Keratinocyte (primary cell): ENCODE measurements around the gene IFT88.

ENCODE experiments used
- CTCF ChIP-seq, 3 experiments: IDR thresholded peaks in 1 of 3; conservative IDR thresholded peaks in 1 of 3; optimal IDR thresholded peaks in 1 of 3; 2 replicates in 2 of 3; 3 replicates in 1 of 3; pipeline versions ENCODE3 to v1.5.1; 2011; ENCODE audit warnings: low read length in 3 of 3, mild to moderate bottlenecking in 3 of 3, moderate library complexity in 2 of 3, control low read depth in 1 of 3, inconsistent platforms in 1 of 3; ENCODE audit not compliant: insufficient read depth in 2 of 3; ENCODE audit errors: extremely low read depth in 1 of 3
- EZH2 ChIP-seq: IDR thresholded peaks from one replicate; pipeline ENCODE4 v1.6.1; 2012; ENCODE audit warnings: inconsistent platforms, mild to moderate bottlenecking, low read length, moderate library complexity

GRCh38 chr13:20718958-20719566 lies 152.1 kb downstream of the IFT88 start:
- TF ChIP-seq CTCF (optimal IDR thresholded peaks at IDR 0.05 in 1 of 3, IDR thresholded peaks at IDR 0.05 in 1 of 3, conservative IDR thresholded peaks at IDR 0.05 in 1 of 3; ENCODE audit: extremely low read depth in 1 of 3, insufficient read depth in 2 of 3, low read length in 3 of 3) (no peak), EZH2 (no peak)
